ENCODE measurements around the gene NPAS2.

DNA sequence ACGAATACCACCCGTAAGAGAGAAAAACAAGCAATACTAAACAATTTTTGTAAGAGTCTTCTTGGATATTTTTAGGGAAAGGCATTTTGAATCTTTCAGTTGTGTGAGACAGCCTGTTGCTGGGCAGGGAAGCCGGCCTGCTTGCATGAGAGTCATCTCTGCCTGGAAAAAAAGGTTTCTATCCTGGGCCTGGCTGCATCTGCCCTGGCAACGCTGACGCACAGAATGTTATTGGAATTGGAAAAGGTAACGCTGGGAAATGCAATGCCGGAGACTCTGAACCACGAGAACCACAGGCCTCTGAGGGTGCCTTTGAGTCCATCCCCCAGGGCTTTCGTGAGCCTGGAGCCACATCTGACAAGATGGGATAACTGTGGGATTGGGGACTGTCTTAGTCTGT lies 17.9 kb upstream of the NPAS2 start:
- TF ChIP-seq, protein P1, sequence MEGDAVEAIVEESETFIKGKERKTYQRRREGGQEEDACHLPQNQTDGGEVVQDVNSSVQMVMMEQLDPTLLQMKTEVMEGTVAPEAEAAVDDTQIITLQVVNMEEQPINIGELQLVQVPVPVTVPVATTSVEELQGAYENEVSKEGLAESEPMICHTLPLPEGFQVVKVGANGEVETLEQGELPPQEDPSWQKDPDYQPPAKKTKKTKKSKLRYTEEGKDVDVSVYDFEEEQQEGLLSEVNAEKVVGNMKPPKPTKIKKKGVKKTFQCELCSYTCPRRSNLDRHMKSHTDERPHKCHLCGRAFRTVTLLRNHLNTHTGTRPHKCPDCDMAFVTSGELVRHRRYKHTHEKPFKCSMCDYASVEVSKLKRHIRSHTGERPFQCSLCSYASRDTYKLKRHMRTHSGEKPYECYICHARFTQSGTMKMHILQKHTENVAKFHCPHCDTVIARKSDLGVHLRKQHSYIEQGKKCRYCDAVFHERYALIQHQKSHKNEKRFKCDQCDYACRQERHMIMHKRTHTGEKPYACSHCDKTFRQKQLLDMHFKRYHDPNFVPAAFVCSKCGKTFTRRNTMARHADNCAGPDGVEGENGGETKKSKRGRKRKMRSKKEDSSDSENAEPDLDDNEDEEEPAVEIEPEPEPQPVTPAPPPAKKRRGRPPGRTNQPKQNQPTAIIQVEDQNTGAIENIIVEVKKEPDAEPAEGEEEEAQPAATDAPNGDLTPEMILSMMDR (conservative IDR thresholded peaks at IDR 0.05; ENCODE audit: low read length), result no peak
- TF ChIP-seq EZH2phosphoT487 (IDR thresholded peaks at IDR 0.05; ENCODE audit: borderline replicate concordance), result no peak

Measured in Loucy (cell line).